D721Med (cell line): ENCODE results near the gene PRIMPOL.
"Not testable (repeated sequence)": the region's sequence is repeated elsewhere in the genome, so short reads cannot be mapped to it uniquely, and the experiment has no call there.

Source experiments
- DNase-seq: peaks from one replicate; pipeline ENCODE4 v3.0.0; 2011; ENCODE audit warnings: low spot score; ENCODE audit not compliant: insufficient read length
- FAIRE-seq: peaks from 2 replicates; lab custom pipeline; 2011; peaks lifted over from hg19 to GRCh38; lab: Jason Lieb, UNC
- CTCF ChIP-seq: IDR thresholded peaks from 2 replicates; pipeline ENCODE4 v1.5.1; 2012; ENCODE audit warnings: mild to moderate bottlenecking, control low read depth; ENCODE audit not compliant: insufficient read depth; ENCODE audit errors: missing control alignments

The PRIMPOL gene

GRCh38 chr4:184649026-184649970 is at the start of gene PRIMPOL, which contains the start of gene CASP3:
PRIMPOL (plus strand) TSS chr4:184649738; CDS start chr4:184657141, 7,403 bp downstream.
CASP3 (minus strand) TSS chr4:184649447; CDS start chr4:184638453, 10,994 bp downstream.
- no peak for TF ChIP-seq CTCF
- DNase-seq (no peak), FAIRE-seq (no peak)

GRCh38 chr4:184600982-184601381 is 48.6 kb upstream of the PRIMPOL start:
- not testable (repeated sequence) for FAIRE-seq

GRCh38 chr4:184602857-184603256 is 46.7 kb upstream of the PRIMPOL start:
- not testable (repeated sequence) for FAIRE-seq, DNase-seq

More at GRCh38 chr4:184600982-184601381, 48.6 kb upstream of the PRIMPOL start:
- not testable (repeated sequence) for DNase-seq

GRCh38 chr4:184607429-184607828 is 42.1 kb upstream of the PRIMPOL start:
- DNase-seq, FAIRE-seq: not testable (repeated sequence)

GRCh38 chr4:184612074-184612473 is 37.5 kb upstream of the PRIMPOL start:
- no peak for DNase-seq
- TF ChIP-seq CTCF = no peak
- FAIRE-seq = no peak

GRCh38 chr4:184613405-184613804 is 36.1 kb upstream of the PRIMPOL start:
- FAIRE-seq = no peak
- DNase-seq = no peak
- TF ChIP-seq CTCF = no peak

- FAIRE-seq (no peak), DNase-seq (no peak)
- TF ChIP-seq CTCF = no peak
These were observed 35.0 kb upstream of the PRIMPOL start for GRCh38 chr4:184614509-184614908.

GRCh38 chr4:184616168-184616567 is 33.4 kb upstream of the PRIMPOL start:
- FAIRE-seq = not testable (repeated sequence)

GRCh38 chr4:184616633-184617551 is 32.6 kb upstream of the PRIMPOL start:
- FAIRE-seq (no peak), DNase-seq (no peak)
- TF ChIP-seq CTCF = no peak

More at GRCh38 chr4:184616168-184616567, 33.4 kb upstream of the PRIMPOL start:
- DNase-seq = not testable (repeated sequence)
